ES-I3 (cell line): ENCODE results near the gene AURKAIP1.

Experiments
- H3K36me3 ChIP-seq: 2 replicates; pipeline ENCODE4 v1.6.1; 2013; ENCODE audit warnings: mild to moderate bottlenecking, low read length, control low read depth, moderate library complexity; ENCODE audit not compliant: insufficient read depth
- H3K4me1 ChIP-seq: 2 replicates; pipeline ENCODE4 v1.6.1; 2013; ENCODE audit warnings: mild to moderate bottlenecking, control low read depth, low read length; ENCODE audit not compliant: insufficient read depth
- H3K9ac ChIP-seq: 2 replicates; pipeline ENCODE4 v1.6.1; 2013; ENCODE audit warnings: low read depth, mild to moderate bottlenecking, low read length, moderate library complexity
- H3K9me3 ChIP-seq: 2 replicates; pipeline ENCODE4 v1.6.1; 2013; ENCODE audit warnings: mild to moderate bottlenecking, low read length, moderate library complexity; ENCODE audit not compliant: control insufficient read depth, insufficient read depth

AURKAIP1 gene

DNA sequence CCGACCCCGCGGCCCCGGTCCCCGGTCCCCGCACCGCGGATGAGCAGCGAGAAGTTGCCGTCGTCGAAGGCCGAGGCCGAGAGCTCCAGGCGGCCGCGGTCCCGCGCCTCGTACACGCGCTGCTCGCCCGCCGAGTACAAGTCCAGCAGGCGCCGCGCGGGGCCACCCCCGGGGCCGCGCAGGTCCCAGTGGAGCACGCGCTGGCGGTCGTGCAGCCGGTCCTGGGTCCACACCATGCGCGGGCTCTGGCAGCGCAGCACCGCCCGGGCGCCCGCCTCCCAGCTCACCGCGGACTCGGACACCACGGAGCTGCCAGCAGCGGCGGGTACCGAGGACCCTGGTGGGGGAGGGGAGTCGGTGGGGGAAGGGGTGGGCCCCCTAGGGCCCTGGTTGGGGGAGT lies 19.6 kb downstream of the AURKAIP1 start:
- Histone ChIP-seq H3K36me3 (no peaks in the 10 kb centered on the region), H3K9ac (no peak overlapping the region; the same call in 1 of the 2 replicates), H3K9me3 (no peaks in the 10 kb centered on the region), H3K4me1 (peaks cover 15% of the 10 kb centered on the region)

- Histone ChIP-seq H3K4me1 (peaks cover 11% of the 10 kb centered on the region), H3K9ac (peak overlapping the region; percentile 1), H3K36me3 (no peaks in the 10 kb centered on the region), H3K9me3 (no peaks in the 10 kb centered on the region)
Measured at GRCh38 chr1:1354271-1355247, 20.4 kb downstream of the AURKAIP1 start.

- Histone ChIP-seq H3K9me3 (no peaks in the 10 kb centered on the region), H3K4me1 (peaks cover under 1% of the 10 kb centered on the region; the same call in 1 of the 2 replicates), H3K36me3 (no peaks in the 10 kb centered on the region), H3K9ac (peak overlapping the region; percentile 1; the same call in 1 of the 2 replicates)
Measured at GRCh38 chr1:1353389-1354151, 21.4 kb downstream of the AURKAIP1 start.

- Histone ChIP-seq H3K9ac (no peak overlapping the region), H3K36me3 (no peaks in the 10 kb centered on the region), H3K9me3 (no peaks in the 10 kb centered on the region), H3K4me1 (no peaks in the 10 kb centered on the region; the same call in 1 of the 2 replicates)
Measured at GRCh38 chr1:1352786-1353388, 22.1 kb downstream of the AURKAIP1 start.

- no peaks in the 10 kb centered on the region for H3K9me3 ChIP-seq
- H3K4me1 ChIP-seq = no peaks in the 10 kb centered on the region; the same call in 1 of the 2 replicates
- no peak overlapping the region; the same call in 1 of the 2 replicates for H3K9ac ChIP-seq
- H3K36me3 ChIP-seq = no peaks in the 10 kb centered on the region
Measured at GRCh38 chr1:1351511-1352427, 23.2 kb downstream of the AURKAIP1 start.

DNA sequence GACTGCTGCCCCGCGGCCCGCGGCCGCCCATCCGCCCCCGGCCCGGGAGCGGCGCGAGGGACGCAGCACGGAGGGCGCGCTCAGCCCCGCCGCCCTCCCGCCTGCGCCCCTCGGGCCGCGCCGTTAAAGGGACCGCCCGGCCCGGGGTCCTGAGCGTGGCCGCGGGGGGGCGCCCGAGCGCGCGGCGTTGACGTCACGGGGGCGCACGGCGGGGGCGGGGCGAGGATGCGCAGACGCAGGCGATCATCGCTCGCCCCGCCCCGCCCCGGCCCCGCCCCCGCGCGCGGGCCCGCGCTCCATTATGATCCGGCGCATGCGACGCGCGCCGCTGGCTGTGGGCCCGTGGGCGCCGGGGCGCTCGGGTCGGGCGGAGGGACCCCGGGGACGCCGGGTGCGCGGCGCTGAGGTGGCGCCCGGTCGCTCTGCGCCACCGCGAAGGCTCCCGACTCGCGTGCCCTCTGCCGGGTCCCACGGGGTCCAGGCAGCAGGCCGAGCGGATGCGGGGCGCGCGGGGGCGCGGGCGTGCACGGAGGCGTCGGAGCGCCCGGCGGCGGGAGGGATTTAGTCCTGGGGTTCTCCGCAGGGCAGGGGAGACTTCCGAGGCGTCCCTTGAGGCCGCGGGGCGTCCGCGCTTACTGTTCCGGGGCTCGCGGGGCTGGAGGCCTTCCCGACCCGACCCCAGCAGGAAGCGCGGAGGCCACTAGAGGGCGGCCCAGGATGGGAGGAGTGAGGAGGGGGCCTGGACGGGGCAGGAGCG lies 25.6 kb downstream of the AURKAIP1 start, which contains the start of gene DVL1:
Gene DVL1 (minus strand): TSS at position 163 of the 757 bp plus-strand sequence. CDS start 353 bp downstream, outside the sequence.
- peak within 1 kb of the TSS; percentile 92 for H3K9ac ChIP-seq
- H3K9me3 ChIP-seq = no peaks in the 10 kb centered on the region
- H3K4me1 ChIP-seq = no peaks in the 10 kb centered on the region; the same call in 1 of the 2 replicates
- H3K36me3 ChIP-seq = no peaks in the 10 kb centered on the region

DNA sequence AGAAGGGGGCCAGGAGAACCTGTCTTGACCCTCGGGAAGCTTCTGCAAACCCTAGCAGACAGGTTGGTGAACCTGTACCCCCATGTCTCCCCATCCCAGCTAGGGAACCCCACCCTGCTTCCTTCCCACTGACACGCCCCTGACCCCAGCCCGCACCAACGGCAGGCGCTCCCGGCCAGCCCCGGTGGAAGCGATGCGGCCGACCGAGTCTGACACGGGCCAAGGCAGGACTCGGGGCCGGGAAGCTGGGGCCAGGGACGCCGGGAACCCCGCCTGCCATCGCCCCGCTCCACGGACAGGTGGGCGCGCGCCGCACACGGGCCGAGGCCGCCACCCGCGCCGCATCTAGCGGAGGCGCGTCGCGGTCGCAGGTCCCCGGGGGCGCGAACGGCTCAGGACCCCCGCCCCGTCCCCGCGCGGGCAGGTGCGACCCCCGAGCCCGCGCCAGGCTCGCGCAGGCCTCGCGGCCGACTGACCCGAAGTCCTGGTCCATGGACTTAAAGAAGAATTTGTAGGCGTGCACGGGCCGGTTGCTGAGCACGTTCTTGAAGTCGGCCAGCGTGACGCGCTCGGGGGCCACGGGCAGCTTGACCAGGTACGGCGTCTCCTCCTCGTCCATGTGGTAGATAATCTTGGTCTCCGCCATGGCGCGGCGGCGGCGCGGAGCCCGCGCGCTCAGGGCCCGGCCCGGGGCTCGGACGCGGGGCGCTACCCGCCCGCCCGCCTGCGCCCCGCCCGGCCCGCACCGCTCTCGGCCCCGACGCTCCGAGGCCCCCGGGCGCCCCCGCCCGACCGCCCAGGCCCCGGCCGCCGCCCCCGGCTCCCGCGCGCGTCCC lies 26.4 kb downstream of the AURKAIP1 start:
- no peaks in the 10 kb centered on the region for H3K9me3 ChIP-seq
- peak overlapping the region; percentile 76 for H3K9ac ChIP-seq
- H3K4me1 ChIP-seq = no peaks in the 10 kb centered on the region; the same call in 1 of the 2 replicates
- H3K36me3 ChIP-seq = no peaks in the 10 kb centered on the region

DNA sequence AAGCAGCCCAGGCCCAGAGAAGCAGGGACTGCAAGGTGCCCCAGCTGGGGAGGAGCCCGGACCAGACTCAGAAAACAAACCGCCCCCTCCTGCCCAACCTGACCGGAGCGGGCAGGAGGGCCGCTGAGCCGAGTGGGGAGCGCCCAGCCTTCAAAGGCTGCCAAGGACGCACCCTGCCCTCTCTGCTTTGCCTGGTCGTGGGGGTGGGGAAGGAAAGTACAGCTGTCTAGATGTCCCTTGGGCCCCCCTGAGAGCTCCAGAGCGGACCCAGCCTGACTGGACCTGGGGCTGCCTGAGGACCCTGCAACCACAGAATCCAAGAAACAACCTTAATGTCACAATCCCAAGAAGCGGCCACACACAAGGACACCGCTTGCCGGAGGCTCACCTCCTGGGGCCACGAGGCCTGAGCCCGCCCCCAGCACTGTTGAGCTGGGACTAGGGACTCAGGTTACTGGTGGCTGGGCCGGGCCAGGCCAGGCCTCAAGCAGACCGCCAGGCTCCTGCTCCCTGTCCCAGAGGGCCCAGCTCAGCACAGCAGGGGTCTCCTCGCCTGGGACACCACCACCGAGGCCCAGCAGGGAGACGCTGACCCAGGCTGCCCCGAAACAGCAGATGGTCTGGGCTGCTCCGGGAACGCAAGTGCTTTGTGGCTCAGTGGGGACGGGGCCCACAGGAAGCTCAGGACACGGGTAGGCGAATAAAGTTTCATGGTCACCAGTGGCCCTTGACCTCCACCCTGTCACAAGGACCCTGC lies 27.2 kb downstream of the AURKAIP1 start:
- H3K4me1 ChIP-seq = no peaks in the 10 kb centered on the region; the same call in 1 of the 2 replicates
- H3K9ac ChIP-seq = peak overlapping the region; percentile 76; the same call in 1 of the 2 replicates
- no peaks in the 10 kb centered on the region for H3K36me3 ChIP-seq
- no peaks in the 10 kb centered on the region for H3K9me3 ChIP-seq

- H3K9ac ChIP-seq = peak overlapping the region; percentile 76; the same call in 1 of the 2 replicates
- no peaks in the 10 kb centered on the region; the same call in 1 of the 2 replicates for H3K4me1 ChIP-seq
Measured at GRCh38 chr1:1347026-1347595, 27.9 kb downstream of the AURKAIP1 start.

DNA sequence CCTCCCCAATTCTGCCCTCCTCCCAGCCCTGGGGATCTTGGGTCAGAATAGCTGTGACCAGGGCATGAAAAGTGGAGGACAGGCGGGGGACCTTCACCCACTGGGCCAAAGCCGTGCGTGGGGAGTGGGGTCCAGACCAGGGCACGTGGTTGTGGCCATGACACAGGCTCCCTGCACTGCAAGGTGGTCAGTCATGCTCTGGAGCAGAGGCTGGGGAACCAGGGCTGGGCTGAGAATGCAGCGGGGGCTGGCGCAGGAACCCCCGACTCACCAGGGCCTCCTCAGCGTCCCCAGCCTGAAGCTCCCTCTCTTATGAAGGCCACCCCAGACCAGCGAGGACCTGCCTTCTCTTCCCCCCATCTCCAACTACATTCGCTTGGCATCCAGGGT lies 28.5 kb downstream of the AURKAIP1 start:
- H3K4me1 ChIP-seq = no peaks in the 10 kb centered on the region
- H3K9ac ChIP-seq = no peak overlapping the region
- 0 out of 2 replicates have a peak, but pooled peaks cover under 1% of the 10 kb centered on the region for H3K36me3 ChIP-seq
- H3K9me3 ChIP-seq = no peaks in the 10 kb centered on the region

More at GRCh38 chr1:1347026-1347595, 27.9 kb downstream of the AURKAIP1 start:
- Histone ChIP-seq H3K9me3 (no peaks in the 10 kb centered on the region), H3K36me3 (no peaks in the 10 kb centered on the region)

DNA sequence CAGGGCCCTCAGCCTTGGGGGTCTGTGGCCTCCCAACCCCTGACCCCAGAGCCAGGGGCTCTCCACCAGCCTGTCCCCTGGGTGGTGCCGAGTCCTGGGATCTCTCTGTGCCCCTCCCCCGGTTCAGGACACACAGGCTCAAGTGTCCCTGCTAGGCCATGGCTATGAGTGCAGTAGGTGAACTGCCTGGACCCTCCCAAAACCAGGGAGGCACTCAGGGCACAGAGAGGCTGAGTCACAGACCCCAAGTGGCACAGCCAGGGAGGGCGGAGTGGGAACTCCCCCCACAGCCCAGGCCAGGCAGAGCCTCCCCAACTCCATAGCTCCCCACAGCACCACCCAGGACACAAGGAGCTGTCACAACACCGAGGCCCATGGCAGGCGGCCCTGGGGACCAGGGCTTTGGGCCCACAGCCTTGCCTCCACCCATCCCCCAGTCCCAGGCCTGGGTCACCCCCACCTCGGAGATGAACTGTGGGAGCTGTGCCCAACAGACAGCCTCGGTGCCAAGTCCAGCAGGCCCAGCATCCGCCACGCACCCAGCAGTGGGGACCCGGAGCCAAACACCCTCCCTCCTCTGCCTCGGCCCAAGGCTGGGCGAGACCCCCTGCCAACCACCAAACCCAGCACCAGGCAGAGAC lies 29.0 kb downstream of the AURKAIP1 start:
- Histone ChIP-seq H3K36me3 (0 out of 2 replicates have a peak, but pooled peaks cover 6% of the 10 kb centered on the region), H3K9me3 (no peaks in the 10 kb centered on the region), H3K9ac (no peak overlapping the region), H3K4me1 (no peaks in the 10 kb centered on the region)
